GM19467 (cell line): ENCODE results near the gene PDS5B.
A peak's percentile ranks its signal among the peaks of the same experiment; 100 is the strongest.
"Not testable (repeated sequence)": the region's sequence is repeated elsewhere in the genome, so short reads cannot be mapped to it uniquely, and the experiment has no call there.

Experiments used
- ATAC-seq: cut with Tn5 transposase; IDR thresholded peaks from one replicate; pipeline ENCODE4 v1.9.1; 2021; ENCODE audit warnings: mild to moderate bottlenecking, moderate library complexity; ENCODE audit not compliant: unreplicated experiment

The PDS5B gene

DNA sequence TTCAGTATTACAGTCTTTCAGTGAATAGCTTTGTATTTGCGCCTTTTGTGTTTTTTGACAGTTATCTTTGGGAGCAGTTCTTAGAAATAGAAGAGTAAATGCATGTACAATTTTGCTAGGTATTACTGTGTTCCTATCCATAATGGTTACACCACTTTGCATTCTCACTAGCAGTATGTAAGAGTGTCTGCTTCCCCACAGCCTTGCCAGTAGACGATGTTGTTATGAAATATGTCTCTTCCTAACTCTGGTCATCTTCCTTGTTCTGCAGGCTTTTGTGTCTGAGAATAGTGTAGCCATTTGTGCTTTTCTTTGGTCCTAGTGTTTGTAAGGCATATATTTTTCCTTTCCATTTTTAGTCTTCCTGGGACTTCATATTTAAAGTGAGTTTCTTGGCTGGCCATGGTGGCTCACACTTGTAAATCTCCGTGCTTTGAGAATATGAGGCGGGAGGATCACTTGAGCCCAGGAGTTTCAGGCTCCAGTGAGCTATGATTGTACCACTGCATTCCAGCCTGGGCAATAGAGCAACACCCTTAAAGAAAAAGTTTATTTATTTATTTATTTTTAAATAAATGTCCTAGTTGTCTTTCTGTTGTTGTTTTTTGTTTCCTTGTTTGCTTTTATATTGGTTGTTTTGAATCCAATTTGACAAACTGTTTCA lies 140.3 kb downstream of the PDS5B start:
- no peak for ATAC-seq

DNA sequence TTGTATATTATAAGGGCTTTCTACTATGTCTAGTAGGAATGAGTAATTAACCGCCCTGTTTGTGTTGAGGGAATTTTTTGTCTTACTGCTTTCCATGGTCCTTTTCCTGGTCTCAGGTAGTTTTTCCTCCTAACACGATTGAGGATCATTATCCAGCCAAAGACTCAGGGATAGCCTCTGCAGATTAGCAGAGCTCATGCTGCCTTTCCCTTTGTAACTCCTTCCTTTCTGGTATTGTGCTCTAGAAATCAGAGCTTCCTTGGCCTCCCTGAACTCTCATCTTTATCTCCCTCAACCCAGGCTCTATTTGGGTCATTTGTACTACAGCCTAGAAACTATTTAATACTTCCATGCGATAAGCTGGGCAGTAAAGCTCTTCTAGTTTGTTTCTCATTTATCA lies 142.1 kb downstream of the PDS5B start:
- ATAC-seq: no peak

DNA sequence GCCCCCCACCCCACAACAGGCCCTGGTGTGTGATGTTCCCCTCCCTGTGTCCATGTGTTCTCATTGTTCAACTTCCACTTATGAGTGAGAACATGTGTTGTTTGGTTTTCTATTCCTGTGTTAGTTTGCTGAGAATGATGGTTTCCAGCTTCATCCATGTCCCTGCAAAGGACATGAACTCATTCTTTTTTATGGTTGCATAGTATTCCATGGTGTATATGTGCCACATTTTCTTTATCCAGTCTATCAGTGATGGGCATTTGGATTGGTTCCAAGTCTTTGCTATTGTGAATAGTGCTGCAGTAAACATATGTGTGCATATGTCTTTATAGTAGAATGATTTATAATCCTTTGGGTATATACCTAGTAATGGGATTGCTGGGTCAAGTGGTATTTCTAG lies 142.8 kb downstream of the PDS5B start:
- ATAC-seq: not testable (repeated sequence)

DNA sequence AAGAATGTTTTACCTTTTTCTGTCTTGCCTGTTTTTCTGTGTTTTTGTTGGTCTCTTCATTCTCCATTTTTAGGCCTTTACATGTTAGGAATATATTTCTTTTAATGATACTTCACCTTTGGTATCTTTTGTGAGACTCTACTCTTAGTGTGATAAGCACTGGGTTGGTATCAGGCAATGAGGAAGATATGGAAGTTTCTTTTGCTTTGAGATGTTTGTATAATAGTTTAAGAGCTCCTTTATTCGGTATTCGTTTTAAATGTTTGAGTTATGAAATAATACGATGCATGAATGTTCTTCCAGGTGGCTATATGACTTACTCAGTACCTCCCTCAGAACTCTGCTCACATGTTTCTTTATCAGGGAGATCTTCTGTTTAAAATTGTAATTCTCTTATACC lies 144.8 kb downstream of the PDS5B start:
- ATAC-seq: no peak

DNA sequence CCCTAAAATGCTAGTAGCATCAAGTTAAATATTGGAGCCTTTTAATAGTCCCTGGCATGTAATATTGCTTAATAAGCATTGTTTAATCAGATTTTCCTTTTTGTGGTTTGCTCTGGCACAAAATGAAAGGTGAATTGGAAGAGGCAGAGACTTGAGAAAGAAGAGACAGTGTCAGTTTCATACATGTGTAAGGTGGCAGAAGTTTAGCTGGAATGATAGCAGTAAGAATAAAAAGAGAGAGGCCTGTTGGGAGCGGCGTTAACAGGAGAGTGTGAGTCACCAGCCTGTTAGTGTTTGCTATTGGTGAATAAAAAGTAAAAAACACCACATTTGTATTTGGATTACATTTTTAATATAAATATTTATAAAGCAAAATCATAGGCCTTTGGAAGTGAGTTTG lies 145.3 kb downstream of the PDS5B start:
- ATAC-seq: no peak

DNA sequence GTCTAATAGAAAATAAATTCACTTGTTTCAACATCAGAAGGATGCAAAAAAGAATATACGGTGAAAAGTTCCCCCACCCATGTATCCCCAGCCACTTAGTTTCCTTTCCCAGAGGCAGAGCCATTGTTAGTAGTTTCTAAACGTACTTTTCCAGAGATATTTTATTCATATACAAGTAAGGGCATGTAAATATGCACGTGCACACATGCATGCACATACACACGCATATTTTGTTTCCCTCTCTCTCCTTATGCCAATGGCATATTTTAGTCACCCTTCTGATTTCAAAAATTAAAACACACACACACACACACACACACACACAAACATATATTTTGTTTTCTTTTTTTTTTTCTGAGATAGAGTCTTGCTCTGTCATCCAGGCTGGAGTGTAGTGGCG lies 147.4 kb downstream of the PDS5B start:
- ATAC-seq: no peak

DNA sequence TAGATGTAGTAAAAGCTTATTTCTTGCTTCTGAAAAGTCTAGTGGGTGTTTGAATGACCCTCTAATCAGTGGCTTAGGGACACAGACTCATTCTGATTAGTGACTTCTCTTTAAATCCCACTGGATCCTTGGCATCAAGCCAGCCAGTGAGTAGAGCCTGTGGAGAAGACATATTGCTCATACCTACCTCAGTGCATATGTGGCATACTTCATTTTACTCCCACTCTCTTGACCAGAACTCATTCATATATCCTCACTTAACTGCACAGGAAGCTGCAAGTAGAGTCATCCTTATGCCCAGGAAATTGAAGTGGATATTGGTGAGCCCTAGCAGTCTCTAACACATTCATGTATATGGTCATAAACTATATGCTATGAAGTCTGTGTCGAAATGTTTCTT lies 148.3 kb downstream of the PDS5B start:
- no peak for ATAC-seq

DNA sequence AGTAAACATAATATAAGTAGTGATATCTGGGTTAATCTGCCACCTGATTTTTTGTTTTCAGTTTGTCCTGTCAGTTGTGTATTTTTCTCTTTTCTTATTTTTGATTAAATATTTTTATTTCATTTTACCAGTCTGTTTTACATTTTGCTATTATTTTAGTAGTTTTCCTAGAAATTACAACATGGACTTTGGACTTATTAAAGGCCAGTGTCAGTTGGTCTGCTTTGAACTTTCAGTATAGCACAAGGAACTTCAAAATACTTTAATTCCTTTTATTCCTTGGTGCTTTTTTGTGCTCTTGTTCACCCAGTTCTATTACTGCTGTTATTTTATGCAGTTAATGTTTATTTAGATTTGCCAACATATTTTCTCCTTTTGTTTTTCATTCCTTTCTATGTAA lies 149.6 kb downstream of the PDS5B start:
- no peak for ATAC-seq

DNA sequence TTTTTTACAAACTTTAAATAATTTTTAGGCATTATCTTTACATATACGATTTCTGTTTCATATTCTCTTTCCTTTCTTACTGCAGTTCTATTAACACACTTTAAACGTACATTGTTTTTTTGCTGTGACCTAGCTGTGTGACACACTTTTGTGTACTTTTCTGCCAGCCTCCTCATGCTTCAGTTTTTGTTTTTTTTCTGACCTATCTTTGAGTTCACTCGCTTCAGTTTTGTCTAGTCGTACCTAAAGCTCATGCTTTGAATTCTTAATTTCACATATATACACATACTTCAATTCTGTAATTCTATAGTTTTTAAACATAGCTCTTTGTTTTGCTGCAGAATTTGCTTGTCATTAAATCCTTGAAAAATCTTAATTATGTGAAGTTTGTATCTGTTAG lies 150.4 kb downstream of the PDS5B start:
- ATAC-seq: no peak

DNA sequence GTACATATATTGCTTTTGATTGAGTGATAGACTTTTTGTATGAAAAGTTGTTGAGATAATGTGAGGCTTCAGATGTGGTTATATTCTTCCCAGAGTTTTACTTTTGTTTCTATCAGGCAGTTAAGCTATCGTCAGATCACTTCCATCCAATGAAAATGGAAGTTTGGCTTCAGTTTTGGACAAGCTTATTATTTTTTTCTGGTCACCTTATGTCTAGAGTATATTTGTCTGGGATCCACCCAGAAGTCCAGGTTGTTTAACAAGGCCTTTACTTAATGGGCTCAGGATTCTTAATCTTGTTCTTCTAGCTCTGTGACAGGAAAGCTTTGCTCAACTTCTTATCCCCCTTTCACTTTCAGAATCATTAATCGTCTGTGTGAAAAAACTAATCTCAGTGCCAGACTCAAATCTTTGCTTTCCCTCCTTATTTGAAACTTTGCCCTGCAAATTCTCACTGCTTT lies 150.9 kb downstream of the PDS5B start:
- ATAC-seq: peak; percentile 53

DNA sequence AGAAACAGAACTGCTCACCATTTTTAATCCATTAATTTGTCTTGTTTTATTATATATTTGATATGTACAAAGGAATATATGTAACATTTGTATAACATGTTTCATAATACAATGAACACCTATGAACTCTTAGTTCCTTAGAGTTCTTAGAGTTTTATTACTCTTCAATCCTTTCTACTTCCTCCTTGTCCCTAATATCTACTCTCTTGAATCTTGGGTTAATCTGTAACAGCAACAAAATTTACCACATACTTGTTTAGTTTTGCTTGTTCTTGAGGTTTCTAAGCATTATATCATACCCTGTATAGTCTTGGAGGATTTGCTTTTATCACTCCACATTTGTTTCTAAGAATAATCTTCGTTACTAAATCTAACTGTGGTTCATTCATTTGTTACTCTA lies 151.4 kb downstream of the PDS5B start:
- peak; percentile 36 for ATAC-seq

DNA sequence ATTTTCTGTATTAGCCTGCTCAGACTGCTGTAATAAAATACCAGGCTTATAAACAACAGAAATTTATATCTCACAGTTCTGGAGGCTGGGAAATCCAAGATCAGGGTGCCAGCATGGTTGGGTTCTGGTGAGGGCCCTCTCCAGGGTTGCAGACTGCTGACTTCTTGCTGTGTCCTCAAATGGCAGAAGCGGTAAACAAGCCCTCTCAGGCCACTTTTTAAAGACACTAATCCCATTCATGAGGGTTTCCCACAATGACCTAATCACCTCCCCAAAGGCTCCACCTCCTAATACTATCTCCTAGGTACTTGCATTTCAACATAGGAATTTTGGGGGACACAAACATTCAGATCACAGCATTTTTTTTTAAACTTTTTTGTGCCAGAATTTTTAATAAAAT lies 159.3 kb downstream of the PDS5B start:
- no peak for ATAC-seq

DNA sequence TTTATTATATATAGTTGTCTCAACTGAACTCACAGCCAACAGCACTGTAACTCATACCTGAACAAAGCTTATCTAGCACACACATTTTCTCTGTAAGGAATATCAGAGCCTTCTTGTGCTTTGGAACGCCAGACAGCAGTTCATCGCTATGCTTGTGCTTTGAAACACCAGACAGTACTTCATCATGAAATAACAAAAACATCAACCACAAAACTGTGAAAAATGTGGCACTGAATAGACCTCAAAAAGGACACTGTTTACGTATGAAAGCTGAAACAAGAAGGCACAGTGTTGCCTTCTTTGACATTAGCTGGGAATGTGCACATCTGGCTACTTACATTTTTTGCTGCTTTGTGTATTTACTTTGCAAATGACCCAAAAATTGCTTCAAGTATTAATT lies 160.2 kb downstream of the PDS5B start:
- ATAC-seq: no peak

DNA sequence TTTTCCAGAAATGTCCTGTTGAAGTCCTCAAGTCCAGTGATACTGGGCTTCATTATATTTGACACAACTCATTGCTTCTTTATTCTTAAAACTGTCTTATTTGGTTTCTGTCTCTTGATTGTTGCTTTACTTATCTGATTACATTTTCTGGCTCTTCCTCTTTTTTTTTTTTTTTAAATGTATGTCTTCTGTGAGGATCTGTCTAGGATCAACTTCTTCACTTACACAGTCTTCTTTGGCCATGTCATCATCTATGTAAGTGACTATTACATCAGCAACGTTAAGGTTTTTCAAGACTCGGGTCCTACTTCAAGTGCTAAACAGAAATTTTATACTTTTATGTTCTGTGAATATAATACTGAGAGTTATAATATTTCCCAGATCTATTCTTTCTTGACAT lies 162.1 kb downstream of the PDS5B start:
- no peak for ATAC-seq

DNA sequence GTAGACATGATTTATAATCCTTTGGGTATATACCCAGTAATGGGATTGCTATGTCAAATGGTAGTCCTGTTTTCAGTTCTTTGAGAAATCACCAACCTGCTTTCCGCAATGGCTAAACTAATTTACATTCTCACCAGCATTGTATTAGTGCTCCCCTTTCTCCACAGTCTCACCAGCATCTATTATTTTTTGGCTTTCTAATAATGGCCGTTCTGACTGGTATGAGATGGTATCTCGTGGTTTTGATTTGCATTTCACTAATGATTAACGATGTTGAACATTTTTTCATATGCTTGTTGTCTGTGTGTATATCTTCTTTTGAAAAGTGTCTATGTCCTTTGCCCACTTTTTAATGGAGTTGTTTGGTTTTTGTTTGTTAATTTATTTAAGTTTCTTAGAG lies 165.1 kb downstream of the PDS5B start:
- ATAC-seq: no peak

DNA sequence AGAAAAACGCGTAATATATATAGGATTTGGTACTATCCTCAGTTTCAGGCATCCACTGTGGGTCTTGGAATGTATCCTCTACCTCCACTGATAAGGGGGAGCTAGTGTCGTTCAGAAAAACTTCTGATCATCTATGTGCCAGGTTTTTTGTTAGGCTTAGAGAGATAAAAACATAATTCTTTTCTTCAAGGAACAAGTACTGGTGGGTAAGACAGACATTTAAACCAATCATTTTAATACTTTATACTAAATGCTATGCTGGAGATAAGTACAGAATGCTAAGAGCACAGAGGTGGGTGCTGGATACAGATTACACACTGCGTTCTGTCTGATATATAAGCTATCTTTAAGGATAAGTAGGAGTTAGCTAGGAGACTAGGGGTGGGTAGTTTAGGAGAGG lies 166.1 kb downstream of the PDS5B start:
- ATAC-seq: no peak

DNA sequence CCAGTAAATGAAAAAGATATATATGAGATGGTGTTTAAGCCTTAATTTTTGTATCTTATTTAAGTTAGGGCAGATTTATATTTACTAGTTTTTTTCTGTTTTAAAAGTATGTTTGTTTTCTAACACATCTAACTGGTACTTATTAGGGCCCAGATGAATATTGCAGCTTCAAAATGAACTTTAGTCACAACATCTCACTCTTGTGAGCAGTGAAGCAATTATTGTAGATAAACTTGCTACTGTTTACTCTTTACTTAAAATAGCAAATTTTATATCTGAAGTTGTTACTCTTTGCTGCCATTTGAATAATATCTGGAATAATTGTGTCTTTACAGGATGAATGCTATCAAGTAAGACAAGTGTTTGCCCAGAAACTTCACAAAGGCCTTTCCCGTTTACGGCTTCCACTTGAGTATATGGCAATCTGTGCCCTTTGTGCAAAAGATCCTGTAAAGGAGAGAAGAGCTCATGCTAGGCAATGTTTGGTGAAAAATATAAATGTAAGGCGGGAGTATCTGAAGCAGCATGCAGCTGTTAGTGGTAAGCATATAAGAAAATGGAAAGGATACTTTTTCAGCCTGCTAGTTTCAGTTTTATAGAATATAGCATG lies 166.8 kb downstream of the PDS5B start:
- ATAC-seq: no peak

DNA sequence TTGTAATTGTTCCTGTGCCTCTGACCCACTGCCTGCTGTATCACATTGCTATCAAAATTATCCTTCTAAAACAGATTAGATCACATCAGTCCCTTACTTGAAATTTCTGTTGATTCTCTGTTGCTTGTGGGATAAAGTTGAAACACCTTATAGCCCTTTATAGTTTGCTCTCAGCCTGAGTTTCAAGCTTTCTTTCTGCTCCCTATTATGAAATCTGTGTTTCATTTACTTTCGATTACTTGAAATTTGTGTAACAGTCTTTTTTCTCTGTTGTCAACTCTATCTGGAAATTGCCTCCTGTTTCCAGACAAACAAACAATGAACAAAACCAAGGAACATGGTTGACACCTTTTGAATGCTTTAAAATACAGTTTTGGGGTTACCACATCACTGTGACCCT lies 167.9 kb downstream of the PDS5B start:
- ATAC-seq: no peak

DNA sequence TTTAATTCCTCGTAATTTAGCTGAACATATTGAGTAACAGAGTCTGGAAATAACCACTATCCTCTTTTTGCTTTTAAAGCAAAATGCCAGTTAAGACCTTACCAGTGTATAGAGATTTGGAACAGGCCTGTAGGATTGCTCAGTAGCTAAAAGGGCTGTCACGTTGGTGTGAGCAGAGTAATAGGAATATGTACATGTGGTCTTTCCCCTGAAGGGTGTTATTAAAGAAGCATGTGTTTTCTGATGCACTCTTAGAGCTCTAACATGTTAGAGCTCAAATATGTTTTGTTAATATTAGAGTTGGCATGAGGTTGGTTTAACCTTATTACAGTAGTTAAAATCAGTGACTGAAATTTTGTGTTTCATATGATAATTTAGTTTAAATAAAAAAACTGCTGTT lies 172.9 kb downstream of the PDS5B start:
- no peak for ATAC-seq

DNA sequence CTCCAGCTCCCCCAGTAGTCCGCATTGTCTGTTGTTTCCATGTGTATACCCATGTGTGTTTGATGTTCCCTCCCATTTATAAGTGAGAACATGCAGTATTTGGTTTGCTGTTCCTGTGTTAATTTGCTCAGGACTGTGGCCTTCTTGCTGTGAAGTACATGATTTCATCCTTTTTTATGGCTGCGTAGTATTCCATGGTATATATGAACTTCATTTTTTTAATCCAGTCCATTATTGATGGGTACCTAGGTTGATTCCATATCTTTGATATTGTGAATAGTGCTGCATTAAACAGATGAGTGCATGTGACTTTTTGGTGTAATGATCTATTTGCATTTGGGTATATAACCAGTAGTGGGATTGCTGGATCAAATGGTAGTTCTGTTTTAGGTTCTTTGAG lies 175.2 kb downstream of the PDS5B start:
- no peak for ATAC-seq

DNA sequence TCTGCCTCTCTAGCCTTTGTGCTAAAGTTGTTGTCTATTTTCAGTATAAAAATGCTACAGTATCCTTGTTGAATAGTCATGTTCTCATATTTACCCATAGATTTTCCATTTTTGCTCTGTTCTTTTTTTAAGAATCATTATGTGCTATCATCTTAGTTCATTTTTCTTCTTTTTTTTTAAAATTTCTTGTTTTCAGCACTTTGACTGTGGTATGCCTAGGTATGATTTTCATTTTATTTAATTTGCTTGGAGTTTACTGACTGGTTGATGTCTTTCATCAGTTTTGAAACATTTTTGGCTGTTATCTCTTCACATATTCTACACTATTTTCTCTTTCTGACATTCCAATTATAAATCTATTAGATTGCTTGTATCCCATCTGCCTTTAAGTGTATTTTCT lies 192.9 kb downstream of the PDS5B start:
- no peak for ATAC-seq

DNA sequence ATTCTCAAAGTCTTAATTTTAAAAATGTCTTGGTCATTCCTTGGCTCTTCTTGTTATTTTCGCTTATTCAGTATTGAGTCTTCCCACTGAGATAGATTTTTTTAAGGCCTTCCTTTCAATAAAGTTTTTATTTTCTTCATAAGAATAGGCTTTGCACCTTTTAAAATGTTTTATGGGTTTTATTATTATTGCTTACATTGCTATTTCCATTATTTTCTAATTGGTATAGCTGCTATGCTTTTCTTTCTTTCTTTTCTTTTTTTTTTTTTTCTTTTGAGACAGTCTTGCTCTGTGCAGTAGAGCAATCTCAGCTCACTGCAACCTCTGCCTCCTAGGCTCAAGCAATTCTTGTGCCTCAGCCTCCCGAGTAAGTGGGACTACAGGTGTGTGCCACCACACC lies 195.7 kb downstream of the PDS5B start:
- no peak for ATAC-seq

DNA sequence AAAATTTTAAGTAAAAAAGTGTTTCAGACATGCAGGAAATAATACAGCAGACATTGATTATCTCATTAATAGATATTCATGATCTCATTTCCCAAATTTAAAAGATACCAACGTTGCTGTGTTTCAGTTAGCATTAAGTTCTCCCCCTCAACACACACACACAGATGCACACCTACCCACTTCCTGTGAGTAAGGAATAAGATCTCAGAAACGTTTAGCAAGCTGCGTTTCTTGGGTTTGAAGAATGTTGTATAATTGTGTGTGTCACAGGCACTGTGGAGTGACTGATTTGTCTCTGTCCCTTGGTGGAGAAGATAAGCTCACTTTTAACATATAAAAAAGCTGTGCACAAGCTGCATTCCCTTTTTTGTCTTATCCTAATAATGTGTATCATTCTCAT lies 196.8 kb downstream of the PDS5B start:
- no peak for ATAC-seq
